ENCODE results near the gene IGFBPL1. TPM values are rescaled to one million over a fixed set of nuclear protein-coding genes. Genes with fewer than 3 reads are reported as not detected.

Gene IGFBPL1
- total and polyA plus RNA-seq, 2 of the 13 experiments (the other 11 are each of a cell fraction or from before 2014, with no cell fraction given): 0.24 TPM; not detected in 1

DNA sequence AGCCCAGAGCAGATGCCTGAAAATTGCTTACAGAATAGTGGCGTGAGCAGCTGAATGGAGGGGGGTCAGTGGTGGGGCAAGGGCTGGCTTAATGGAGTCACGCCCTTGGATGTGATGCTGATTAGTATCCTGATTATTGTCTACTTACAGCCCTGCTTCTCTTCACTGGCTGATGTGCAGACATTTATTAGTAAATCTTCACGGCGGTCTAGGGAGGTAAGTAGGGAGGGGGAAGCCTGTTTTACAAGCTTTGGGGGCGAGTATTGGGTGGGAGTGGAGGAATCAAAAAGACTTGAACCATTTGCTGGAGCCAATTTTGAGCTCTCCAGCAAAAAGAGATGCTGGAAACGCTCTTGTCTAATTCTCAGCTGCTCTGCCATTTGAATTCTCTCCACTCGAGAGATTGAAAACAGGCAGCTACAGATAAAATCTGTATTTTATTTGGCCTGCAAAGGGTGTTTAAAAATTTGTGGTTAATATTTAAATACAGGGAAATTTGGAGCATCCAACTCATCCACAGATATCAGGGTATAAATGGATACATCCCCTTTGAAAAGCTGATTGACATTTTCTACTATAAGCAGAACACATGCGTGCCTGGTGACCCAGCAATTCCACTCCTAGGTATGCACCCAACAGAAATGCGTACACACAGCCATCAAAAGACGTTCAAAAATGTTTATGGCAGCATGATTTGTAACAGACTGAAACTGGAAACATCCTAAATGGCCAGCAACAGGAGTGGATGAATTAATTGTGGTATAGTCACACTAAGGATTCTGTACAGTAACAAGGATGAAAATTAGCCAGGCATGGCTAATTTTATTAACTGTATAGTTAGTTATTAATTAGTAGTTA, 51.3 kb downstream of the IGFBPL1 start:
- Histone ChIP-seq H3K79me2 (ENCODE audit: insufficient read depth, low read length) (no peaks in the 10 kb centered on the region), H3K9me3 (ENCODE audit: low read length) (no peaks in the 10 kb centered on the region), H3K36me3 (replicated peaks in 1 of 2; ENCODE audit: control insufficient read depth in 1 of 2, insufficient read depth in 2 of 2, low read length in 2 of 2) (no peaks in the 10 kb centered on the region), H3K4me2 (ENCODE audit: low read depth, low read length) (no peak overlapping the region), H3K4me3 (replicated peaks in 1 of 3; ENCODE audit: insufficient read depth in 1 of 3, low read depth in 2 of 3, low read length in 3 of 3) (no peak overlapping the region), H3K27ac (ENCODE audit: extremely low read length, insufficient read depth, low read length) (no peak overlapping the region), H3K9ac (ENCODE audit: insufficient read depth, low read depth, low read length) (no peak overlapping the region), H3K4me1 (ENCODE audit: insufficient read depth, low read length) (peaks cover 47% of the 10 kb centered on the region), H2AFZ (ENCODE audit: low read length) (no peak overlapping the region), H4K20me1 (ENCODE audit: insufficient read depth, low read length) (no peaks in the 10 kb centered on the region), H3K27me3 (ENCODE audit: control insufficient read depth in 1 of 2, insufficient read depth in 2 of 2, low read length in 2 of 2) (no peaks in the 10 kb centered on the region)
- DNase-seq (ENCODE audit: low spot score): no peak
- POLR2A ChIA-PET: interaction anchor here (1.9 kb wide), 1 partner anchor 8 kb away, joined by 6 read pairs; no protein-coding TSS in a partner anchor
- no peak for FAIRE-seq
- intact Hi-C loops (cut with micrococcal nuclease; ENCODE audit: unreplicated experiment): no loop called here
- CTCF ChIA-PET (ENCODE audit: low intra/inter-chr PET ratio, low total read pairs): interaction anchor here (3.9 kb wide), 1 partner anchor 28 kb away, joined by 90 read pairs; no protein-coding TSS in a partner anchor
- in situ Hi-C loops (cut with HindIII; ENCODE audit: extremely low pct_ligation_motif_present, low pct_unique_long_range_greater_than_20kb): loop anchor here (25.0 kb wide), 1 partner anchor 886 kb away; the partner anchor contains the start of gene POLR1E
- WGBS (ENCODE audit: low lambda C conversion rate): 94% methylated on average over 10 of the region's 10 CpGs
- no peak for ATAC-seq
- no TSS peak for BruUV-seq (replicated peaks)
- TF ChIP-seq, protein P1, sequence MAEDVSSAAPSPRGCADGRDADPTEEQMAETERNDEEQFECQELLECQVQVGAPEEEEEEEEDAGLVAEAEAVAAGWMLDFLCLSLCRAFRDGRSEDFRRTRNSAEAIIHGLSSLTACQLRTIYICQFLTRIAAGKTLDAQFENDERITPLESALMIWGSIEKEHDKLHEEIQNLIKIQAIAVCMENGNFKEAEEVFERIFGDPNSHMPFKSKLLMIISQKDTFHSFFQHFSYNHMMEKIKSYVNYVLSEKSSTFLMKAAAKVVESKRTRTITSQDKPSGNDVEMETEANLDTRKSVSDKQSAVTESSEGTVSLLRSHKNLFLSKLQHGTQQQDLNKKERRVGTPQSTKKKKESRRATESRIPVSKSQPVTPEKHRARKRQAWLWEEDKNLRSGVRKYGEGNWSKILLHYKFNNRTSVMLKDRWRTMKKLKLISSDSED (CRISPR knock-in tag; IDR thresholded peaks at IDR 0.05): no peak
- TF ChIP-seq TEAD3 (CRISPR knock-in tag; optimal IDR thresholded peaks at IDR 0.05; ENCODE audit: borderline replicate concordance): no peak
- TF ChIP-seq WIZ (CRISPR knock-in tag; IDR thresholded peaks at IDR 0.05): no peak
- no peak for TF ChIP-seq KLF15 (CRISPR knock-in tag; IDR thresholded peaks at IDR 0.05; ENCODE audit: borderline replicate concordance)
- no peak for TF ChIP-seq KLF6 (CRISPR knock-in tag; IDR thresholded peaks at IDR 0.05)
- TF ChIP-seq, protein P2, sequence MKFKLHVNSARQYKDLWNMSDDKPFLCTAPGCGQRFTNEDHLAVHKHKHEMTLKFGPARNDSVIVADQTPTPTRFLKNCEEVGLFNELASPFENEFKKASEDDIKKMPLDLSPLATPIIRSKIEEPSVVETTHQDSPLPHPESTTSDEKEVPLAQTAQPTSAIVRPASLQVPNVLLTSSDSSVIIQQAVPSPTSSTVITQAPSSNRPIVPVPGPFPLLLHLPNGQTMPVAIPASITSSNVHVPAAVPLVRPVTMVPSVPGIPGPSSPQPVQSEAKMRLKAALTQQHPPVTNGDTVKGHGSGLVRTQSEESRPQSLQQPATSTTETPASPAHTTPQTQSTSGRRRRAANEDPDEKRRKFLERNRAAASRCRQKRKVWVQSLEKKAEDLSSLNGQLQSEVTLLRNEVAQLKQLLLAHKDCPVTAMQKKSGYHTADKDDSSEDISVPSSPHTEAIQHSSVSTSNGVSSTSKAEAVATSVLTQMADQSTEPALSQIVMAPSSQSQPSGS (CRISPR knock-in tag; IDR thresholded peaks at IDR 0.05): no peak
- TF ChIP-seq SAP130 (CRISPR knock-in tag; IDR thresholded peaks at IDR 0.05; ENCODE audit: low read depth): no peak
- TF ChIP-seq, protein P3, sequence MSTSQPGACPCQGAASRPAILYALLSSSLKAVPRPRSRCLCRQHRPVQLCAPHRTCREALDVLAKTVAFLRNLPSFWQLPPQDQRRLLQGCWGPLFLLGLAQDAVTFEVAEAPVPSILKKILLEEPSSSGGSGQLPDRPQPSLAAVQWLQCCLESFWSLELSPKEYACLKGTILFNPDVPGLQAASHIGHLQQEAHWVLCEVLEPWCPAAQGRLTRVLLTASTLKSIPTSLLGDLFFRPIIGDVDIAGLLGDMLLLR (CRISPR knock-in tag; IDR thresholded peaks at IDR 0.05): no peak
- no peak for TF ChIP-seq ZNF263 (CRISPR knock-in tag; IDR thresholded peaks at IDR 0.05)
- no peak for TF ChIP-seq SATB2 (CRISPR knock-in tag; IDR thresholded peaks at IDR 0.05)
- TF ChIP-seq POLR2A (IDR thresholded peaks at IDR 0.05; ENCODE audit: insufficient read depth in 1 of 2, low read depth in 2 of 2, low read length in 2 of 2): no peak
- TF ChIP-seq ZNF326 (CRISPR knock-in tag; IDR thresholded peaks at IDR 0.05; ENCODE audit: borderline replicate concordance): no peak
- no peak for TF ChIP-seq SMAD1 (CRISPR knock-in tag; IDR thresholded peaks at IDR 0.05; ENCODE audit: borderline replicate concordance, low read depth)
- TF ChIP-seq, protein P4, sequence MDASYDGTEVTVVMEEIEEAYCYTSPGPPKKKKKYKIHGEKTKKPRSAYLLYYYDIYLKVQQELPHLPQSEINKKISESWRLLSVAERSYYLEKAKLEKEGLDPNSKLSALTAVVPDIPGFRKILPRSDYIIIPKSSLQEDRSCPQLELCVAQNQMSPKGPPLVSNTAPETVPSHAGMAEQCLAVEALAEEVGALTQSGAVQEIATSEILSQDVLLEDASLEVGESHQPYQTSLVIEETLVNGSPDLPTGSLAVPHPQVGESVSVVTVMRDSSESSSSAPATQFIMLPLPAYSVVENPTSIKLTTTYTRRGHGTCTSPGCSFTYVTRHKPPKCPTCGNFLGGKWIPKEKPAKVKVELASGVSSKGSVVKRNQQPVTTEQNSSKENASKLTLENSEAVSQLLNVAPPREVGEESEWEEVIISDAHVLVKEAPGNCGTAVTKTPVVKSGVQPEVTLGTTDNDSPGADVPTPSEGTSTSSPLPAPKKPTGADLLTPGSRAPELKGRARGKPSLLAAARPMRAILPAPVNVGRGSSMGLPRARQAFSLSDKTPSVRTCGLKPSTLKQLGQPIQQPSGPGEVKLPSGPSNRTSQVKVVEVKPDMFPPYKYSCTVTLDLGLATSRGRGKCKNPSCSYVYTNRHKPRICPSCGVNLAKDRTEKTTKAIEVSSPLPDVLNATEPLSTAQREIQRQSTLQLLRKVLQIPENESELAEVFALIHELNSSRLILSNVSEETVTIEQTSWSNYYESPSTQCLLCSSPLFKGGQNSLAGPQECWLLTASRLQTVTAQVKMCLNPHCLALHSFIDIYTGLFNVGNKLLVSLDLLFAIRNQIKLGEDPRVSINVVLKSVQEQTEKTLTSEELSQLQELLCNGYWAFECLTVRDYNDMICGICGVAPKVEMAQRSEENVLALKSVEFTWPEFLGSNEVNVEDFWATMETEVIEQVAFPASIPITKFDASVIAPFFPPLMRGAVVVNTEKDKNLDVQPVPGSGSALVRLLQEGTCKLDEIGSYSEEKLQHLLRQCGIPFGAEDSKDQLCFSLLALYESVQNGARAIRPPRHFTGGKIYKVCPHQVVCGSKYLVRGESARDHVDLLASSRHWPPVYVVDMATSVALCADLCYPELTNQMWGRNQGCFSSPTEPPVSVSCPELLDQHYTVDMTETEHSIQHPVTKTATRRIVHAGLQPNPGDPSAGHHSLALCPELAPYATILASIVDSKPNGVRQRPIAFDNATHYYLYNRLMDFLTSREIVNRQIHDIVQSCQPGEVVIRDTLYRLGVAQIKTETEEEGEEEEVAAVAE (CRISPR knock-in tag; IDR thresholded peaks at IDR 0.05; ENCODE audit: borderline replicate concordance): no peak
- TF ChIP-seq, protein P5, sequence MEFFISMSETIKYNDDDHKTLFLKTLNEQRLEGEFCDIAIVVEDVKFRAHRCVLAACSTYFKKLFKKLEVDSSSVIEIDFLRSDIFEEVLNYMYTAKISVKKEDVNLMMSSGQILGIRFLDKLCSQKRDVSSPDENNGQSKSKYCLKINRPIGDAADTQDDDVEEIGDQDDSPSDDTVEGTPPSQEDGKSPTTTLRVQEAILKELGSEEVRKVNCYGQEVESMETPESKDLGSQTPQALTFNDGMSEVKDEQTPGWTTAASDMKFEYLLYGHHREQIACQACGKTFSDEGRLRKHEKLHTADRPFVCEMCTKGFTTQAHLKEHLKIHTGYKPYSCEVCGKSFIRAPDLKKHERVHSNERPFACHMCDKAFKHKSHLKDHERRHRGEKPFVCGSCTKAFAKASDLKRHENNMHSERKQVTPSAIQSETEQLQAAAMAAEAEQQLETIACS (CRISPR knock-in tag; IDR thresholded peaks at IDR 0.05): no peak

Measured in HepG2 (cell line).